GM21423 (cell line): Measurements from ENCODE around the gene ACTN4.
"Not testable (repeated sequence)": the region's sequence is repeated elsewhere in the genome, so short reads cannot be mapped to it uniquely, and the experiment has no call there.

Experiments used
- ATAC-seq: cut with Tn5 transposase; IDR thresholded peaks from one replicate; pipeline ENCODE4 v1.9.1; 2021; ENCODE audit warnings: mild to moderate bottlenecking, moderate library complexity; ENCODE audit not compliant: unreplicated experiment

The ACTN4 gene

GRCh38 chr19:38647368-38647965 lies at the start of gene ACTN4:
Gene ACTN4, plus strand, starts transcription at chr19:38647649. Its CDS starts 97 bp downstream, at chr19:38647746.
- ATAC-seq, result peak; percentile 89

DNA sequence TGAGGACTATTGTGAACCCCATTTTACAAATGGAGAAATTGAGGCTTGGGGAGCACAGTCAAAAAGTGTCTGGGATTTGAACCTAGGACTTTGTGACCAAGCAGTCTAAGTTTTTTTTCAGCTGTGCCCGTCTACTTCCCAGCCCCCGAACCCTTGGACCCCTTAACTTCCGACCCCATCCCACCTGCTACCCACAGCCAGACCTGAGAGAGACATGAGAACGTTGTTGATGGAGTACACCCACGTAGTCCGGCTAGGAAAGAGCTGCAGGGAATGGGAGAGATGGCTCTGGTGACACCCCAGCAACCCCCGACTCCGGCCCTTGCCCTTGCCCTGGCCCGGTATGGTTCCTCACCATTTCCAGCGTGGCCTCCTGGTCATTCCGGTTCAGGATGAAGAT lies 47.7 kb upstream of the ACTN4 start:
- ATAC-seq, result no peak

DNA sequence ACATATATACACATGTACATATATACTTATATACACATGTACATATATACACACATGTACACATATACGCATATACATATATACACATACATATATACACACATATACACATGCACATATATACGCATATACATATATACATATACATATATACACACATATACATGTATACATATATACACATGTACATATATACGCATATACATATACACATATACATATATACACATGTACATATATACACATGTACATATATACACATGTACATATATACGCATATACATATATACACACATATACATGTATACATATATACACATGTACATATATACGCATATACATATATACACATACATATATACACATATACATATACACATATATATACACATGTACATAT lies 44.6 kb upstream of the ACTN4 start:
- not testable (repeated sequence) for ATAC-seq

DNA sequence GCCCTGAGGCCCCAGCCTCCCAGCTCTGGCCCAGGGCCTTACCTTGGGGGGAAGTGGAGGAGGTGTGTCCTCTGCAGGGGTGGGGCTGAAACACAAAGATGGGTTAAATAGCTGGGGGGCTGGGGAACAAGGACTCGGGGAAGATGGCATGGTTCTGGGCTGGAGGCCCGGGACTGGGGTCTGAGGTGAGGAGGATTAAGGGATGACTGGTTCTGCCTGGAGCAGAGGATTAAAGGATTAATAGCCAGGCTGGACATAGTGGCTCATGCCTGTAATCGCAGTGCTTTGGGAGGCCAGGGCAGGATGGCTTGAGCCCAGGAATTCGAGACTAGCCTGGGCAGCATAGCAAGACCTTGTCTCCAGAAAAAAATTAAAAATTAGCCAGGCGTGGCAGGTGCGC lies 41.3 kb upstream of the ACTN4 start:
- ATAC-seq, result no peak

DNA sequence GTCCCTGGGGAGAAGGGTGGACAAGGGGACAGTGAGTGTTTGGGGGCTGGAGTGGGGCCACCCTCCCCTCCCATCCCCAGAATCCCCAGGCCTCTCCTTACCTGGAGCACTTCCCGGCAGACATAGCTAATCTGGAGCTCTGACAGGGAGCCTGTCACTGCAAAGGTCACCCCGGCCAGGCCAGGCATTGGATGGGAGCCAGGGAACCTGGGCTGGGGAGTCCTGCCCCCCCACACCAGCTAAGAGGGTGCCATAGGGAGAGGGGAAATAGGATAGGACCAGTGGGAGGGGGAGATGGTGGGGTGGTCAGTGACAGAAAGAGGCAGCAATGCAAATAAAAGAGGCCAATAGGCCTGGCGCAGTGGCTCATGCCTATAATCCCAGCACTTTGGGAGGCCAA lies 33.2 kb upstream of the ACTN4 start:
- no peak for ATAC-seq

DNA sequence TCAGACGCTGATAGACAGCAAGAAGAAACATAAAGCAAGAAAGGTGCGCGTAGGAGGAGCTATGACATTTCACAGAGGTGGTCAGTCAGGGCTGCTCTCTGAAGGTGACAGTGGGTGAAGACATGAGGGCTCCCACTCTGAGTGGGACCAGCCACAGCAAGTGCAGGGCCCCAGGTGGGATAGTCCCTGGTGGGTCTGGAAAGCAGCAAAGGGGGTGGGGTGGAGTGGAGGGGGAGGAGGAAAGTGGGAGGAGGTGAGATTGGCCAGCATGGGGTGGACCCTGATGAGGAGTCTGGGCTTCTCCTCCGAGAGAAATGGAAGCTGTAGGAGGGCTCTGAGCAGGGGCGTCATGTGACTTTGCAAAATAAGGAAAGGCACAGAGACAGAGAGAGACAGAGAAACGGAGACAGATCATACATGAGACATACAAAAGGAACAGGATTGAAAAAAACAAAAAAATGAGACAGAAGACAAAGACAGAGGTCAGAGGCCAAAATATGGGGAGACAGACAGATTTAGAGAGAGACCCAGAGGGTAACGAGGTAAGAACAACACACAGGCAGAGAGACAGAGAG lies 32.4 kb upstream of the ACTN4 start:
- no peak for ATAC-seq

DNA sequence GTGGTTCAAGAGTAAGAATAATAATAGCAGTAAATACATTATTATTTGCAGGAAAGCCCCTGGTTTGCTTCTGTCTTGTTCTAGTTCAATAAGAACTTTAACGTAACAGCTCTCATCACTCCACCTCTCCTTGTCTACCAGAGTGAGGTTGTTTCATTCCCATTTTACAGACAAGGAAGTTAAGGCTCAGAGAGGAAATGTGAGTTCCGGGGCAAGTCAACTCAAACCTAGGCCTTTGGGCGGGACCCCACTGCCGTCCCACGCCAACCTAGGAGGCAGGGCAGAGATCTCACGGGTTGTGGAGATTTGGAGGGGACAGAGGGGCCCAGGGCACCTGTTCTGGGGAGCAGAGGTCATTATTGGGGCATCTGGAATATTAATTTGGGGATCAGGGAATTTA lies 31.2 kb upstream of the ACTN4 start:
- no peak for ATAC-seq

GRCh38 chr19:38617283-38617763 lies 30.1 kb upstream of the ACTN4 start:
- ATAC-seq, result no peak

DNA sequence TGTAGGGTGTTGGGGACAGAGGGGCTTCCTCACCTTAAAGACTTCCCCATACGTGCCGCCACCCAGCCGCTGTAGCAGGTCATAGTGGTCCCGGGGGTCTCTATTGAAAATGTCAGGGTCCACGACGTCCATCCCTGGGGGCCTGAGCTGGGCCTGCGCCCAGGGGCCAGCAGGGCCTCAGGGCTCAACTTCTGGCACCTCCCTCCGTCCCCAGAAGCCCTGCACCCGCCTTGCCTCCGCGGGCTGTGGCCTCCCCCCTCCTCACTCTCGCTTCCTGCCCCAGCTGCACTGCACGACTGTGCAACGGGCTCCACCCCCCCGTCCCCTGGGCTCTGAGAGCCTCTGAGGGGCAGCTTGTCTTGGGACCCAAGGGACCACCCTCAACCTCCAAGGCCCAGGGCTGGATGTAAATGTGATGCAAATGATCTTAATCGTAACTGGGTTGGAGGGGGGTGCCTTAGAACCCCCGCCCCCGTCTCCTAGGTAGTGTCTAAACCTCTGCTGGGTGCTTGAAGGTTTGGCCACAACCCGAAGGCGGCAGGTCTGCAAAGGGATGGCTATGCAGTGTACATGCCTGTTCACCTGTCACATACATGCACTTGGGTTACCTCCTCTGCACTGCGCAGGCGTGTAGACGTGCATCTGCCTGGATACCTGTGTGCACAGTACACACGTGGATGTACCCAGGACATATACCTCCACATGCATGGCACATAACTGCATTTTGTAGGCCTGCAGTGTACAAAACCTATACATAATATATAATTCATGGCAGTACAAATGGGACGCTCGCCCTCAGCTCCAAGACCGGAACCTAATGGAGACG lies 29.5 kb upstream of the ACTN4 start, which contains the start of gene MAP4K1:
Gene MAP4K1, minus strand, starts transcription at position 190 of the 826 bp plus-strand sequence. Its CDS starts 58 bp downstream, at position 132.
- ATAC-seq, result peak; percentile 61

DNA sequence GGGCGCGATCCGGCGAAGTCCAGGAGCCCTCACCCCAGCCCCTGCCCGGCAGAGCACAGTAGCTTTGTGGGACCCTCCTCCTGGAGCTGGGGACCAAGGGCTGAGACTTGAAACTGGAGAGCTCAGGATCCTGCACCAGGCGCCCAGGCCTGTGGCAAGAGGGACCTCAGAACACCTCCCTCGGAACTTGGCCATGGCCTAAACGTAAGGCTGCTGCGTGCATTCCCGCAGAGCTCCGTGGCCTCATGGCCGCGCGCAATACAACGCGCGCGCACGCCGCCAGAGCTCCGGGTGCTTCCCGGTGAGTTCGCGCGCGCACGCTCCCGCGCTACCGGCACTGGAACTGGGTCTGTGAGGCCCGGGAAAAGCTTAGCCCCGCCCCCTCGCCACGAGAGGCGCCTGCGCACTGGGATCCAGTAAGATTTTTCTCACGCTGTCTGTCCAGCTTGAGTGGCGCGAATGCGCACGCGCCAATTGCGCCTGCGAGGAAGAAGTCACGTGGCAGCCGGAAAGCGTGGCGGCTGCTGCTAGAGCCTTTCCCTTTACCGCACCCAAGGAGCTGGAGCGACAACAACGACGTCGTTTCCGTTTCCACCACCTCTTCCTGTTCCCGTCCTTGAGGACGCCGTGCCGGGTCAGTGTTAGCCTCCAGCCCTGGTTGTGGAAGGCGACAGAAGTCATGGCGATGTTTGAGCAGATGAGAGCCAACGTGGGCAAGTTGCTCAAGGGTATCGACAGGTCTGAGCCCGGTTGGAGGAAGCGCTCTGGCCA lies 28.7 kb upstream of the ACTN4 start, which contains the start of gene EIF3K:
Gene EIF3K, plus strand, starts transcription at position 599 of the 771 bp plus-strand sequence. Its CDS starts 81 bp downstream, at position 680.
- peak; percentile 56 for ATAC-seq

DNA sequence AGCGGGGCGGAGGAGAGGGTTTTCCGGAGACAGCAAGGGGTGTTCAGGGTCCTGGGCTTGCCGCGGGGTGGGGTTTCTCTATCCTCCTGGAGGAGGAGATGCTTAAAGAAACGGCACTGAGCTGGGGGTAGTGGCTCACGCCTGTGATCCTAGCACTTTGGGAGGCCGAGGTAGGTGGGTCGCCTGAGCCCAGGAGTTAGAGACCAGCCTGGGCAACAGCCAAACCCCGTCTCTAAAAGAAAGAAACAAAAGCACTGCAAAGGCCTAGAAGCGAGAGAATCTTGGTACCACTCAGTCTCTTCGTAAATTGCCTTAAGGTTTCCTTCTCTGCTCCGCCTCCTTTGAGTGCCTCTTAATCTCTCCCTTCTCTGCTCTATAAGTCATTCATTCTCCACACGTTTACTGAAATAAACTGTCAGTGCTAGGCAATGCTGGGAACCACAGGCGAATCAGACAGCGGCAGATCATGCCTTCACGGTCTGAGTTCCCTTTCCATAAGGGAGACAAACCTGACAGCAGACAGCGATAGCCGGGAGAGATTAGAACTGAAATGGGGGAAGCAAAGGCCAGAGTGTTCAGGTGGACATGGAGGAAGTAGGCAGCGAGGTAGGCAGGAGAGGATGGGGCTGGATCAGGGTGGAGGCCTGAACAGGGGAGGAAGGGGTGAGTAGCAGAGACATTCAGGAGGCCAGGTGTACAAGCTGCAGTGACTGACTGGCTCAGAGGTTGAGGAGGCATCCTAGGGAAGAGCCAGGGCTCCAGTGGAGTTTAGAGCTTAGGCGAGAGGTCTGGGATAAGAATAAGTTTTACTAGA lies 27.9 kb upstream of the ACTN4 start:
- ATAC-seq, result no peak

- no peak for ATAC-seq
These were observed 22.6 kb upstream of the ACTN4 start for GRCh38 chr19:38624822-38625221.

GRCh38 chr19:38626401-38626800 lies 21.0 kb upstream of the ACTN4 start:
- no peak for ATAC-seq

DNA sequence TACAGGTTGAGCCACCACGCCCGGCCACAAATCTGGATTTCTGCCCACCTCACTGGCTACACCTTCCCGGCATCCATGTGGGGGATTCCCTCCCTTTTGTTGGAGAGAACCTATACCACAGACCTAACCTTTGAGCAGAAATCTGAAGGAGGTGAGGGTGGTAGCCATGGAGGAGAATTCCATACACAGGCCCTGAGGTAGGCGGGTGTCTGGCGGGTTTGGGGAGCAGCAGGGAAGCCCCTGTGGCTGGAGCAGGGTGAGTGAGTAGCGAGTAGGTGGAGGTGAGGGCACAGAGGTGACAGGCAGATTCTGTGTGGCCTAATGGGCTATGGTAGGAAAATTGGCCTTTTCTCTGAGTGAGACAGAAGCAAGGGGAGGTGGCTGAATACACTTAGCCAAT lies 17.9 kb upstream of the ACTN4 start:
- no peak for ATAC-seq

GRCh38 chr19:38631301-38631700 lies 16.1 kb upstream of the ACTN4 start:
- not testable (repeated sequence) for ATAC-seq

DNA sequence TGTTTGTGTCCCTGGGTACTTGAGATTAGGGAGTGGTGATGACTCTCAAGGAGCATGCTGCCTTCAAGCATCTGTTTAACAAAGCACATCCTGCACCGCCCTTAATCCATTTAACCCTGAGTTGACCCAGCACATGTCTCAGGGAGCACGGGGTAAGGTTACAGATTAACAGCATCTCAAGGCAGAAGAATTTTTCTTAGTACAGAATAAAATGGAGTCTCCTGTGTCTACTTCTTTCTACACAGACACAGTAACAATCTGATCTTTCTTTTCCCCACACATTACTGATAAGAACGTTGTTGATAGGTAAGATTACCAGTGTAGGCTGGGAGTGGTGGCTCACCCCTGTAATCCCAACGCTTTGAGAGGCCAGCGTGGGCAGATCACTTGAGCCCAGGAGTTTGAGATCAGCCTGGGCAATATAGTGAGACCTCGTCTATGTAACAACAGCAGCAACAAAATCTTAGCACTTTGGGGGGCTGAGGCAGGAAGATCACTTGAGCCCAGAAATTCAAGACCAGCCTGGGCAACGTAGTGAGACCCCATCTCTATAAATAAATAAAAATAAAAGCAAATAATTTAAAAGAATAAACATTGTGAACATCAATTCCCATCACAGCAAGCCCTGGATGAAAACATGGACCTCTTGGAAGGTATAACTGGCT lies 15.5 kb upstream of the ACTN4 start:
- not testable (repeated sequence) for ATAC-seq

DNA sequence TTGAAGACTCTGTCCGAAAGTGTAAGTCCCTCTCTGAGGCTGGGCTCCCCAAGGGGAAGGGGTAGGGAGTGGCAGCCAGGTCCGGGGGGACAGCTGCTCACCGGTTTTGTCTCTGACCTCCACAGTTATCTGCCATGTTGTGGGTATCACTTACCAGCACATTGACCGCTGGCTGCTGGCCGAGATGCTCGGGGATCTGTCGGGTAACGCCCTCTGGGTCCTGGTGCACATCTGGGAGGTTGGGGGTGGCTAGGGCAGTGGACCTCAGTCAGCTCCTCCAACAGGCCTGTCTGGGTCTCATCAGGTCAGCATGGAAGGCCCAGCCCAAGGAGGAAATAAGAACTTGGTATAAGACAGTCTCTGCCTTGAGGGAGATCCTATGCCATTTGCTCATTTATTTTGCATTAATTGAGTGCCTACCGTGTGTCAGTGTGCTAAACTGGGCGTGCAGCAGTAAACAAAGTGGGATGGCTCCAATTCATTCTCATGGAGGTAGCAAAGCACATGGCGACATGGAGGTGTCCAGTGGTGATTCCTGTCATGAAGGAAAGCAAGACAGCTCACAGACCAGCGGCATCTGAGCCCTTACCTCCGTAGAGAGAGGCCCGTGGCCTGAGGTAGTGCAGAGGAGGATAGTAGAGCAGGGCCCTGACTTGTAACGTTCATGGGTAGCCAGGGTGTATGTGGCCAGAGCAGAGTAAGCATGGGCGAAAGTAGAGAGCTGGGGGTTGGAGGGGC lies 14.8 kb upstream of the ACTN4 start:
- no peak for ATAC-seq

DNA sequence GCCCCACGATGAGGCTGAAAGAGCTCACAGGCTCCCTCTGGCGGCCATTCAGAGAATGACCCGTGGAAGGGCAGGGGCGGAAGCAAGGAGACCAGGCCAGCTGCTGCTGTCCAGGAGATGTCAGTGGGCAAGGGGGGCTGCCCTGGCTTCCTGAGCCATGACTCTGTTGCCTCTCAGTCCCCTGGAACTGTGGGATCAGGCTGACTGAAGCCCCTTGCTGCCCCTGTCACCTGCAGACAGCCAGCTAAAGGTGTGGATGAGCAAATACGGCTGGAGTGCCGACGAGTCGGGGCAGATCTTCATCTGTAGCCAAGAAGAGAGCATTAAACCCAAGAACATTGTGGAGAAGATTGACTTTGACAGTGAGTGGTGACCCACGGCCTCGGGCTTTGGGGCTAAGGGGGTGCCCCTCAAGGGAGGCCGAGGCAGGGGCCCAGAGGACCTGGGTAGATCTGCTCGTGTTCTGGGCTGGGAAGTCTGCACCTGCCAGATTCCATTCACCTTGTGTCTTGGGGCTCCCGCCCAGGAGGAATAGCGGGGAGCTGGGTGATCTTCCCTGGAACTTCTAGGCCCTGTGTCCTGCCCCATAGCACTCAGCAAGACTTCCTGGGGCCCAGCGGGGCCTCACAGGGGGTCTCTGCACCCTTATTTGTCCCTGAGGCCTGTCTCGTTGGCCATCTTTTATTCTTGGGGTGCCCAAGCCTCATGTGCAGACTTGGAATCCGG lies 12.5 kb upstream of the ACTN4 start:
- ATAC-seq, result no peak
